ENCODE results near the gene FRMD4A.
A peak's percentile ranks its signal among the peaks of the same experiment; 100 is the strongest.

Gene FRMD4A

GRCh38 chr10:14336736-14337135 is 6.0 kb upstream of the FRMD4A start:
- no peak for DNase-seq

DNA sequence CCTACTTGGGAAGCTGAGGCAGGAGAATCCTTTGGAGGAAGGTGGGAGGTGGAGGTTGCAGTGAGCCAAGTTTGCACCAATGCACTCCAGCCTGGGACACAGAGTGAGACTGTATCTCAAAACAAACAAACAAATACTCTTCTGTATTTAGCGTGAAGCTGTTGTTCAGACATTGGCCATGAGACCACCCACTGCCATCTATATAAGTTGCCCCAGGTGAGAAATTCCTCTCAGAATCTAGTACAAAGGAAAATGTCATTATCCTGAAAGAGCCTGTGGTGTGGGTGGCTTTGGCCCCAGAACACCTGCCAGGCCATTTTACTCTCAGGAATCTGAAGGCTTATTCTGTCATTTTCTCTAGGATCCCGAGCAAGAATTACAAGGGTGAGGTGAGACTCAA is 4.0 kb upstream of the FRMD4A start:
- DNase-seq, result no peak

DNA sequence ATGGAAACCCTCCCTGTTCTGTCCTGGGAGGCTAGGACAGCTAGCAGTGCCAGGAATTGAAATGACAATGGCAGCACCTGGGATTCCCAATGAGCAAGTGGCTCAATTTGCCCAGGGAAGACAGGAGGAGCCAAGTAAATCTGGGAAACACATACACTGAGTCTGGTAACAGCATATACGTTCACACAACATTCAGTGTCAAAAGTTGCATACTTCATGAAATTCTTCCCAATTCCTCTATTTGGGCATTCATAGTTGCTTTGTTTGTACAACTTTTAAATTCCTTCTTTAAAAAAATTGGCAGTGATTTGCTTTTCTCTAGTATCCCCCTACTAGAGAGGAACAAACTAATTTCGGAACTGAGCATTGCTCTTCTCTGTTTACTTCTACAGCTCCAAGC is 2.9 kb upstream of the FRMD4A start:
- no peak for DNase-seq

DNA sequence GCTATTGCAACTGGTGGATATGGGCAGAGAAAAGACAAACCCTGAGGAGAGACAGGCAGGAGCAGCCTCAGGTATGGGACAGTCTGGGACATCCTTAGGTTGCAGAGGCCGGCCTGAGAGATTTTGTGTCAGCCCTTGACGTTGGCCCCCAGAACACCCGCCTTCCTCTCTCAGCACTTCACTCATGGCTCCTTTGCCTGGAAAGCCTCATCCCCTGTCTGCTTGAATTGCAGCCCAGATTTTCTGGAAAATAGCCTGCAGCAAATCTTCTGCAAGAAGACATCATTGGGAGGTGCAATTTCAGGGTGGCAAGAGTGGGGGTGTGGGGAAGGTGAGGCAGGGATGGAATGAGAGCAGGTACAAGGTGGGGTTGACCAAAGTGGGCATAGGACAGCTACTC is 2.2 kb upstream of the FRMD4A start:
- DNase-seq, result no peak

DNA sequence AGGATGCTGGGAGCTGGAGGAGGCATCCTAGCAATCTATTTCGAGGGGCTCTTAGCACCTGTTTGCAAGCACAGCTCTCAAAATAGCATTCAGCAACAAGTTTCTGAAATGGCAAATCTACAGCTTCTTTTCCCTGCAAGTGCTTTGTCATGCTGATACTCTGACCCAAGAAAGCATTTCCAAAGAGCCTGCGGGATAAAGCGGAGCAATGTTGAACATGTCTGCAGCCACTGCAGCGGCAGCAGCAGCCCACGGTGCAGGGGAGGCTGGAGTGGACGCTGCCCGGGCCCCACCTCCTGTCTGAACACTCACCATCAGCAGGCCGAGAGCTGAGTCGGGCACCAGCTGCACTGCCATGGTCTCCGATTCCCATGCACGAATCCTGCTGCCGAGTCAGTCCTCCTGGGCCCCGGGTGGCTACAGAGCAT is 964 bp downstream of the FRMD4A start:
- no peak for DNase-seq

DNA sequence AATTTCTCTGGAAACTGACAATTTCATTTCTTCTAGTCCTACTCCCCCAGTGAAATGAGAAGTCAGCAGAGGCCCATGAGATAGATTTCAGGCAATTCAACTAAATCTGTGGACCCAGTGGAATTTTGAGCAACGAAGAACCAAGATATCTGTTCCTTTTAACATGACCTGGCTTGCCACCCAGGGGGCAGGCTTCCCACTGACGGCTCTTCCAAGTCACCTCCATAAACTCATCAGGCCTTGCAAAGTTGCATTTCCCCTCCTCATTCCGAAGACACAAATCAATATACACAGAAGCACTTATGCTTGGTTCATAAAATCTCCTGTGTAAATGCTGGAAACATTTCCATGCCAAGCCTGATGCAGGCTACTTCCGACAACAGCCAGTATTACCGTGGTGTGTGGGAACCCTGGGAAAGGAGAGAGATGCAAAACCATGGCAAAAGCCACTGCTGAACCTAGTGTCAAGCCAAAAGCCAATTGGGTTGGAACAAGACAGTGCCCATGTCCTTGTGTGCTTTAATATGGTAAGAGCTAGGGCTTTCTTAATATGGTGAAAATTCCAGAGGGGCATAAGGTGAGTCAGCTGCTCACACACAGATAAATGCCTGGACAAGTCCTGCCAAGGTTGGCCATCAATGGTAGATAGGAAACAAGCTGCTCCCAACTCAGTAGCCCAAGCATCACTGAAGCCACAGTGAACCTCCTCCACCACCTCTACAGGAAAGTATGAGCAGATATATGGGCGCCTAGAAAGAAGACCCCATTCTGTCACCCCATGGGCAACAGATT is 1.6 kb downstream of the FRMD4A start:
- DNase-seq, result no peak

DNA sequence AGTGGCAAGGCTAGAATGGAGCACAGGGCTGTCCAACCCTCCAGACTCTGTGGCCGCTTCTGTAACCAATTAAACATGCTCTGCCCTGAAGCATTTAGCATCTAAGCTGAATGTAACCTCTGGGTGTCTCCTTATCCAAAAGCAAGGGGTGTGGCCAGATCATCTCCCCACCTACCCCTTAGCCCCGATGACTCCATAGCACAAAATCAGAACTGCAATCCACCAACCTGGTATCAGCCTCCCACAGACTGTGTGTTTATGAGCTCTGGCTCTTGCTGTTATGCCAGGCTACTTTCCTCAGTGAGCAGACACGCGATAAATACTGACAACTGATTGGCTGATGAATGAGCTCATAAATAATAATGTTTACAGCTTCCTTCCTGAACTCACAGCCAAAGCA is 3.2 kb downstream of the FRMD4A start:
- no peak for DNase-seq

DNA sequence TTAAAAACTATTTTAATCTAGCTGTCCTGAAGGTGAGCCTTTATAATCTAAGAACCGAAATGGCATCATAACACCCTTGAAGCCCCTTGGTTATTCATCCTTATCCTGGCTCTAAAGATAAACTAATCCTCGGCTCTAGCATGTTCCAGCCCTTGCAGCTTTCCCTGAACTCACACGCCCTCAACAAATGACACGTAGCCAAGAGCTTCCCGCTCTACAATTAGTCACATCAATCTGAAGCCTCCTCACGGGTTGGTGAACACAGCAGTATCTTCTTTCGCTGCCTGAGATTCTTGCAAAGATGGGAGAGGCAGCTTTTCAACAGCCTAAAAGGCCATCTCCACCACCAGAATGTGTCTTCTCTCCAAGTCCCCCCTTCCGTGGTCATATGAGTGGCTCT is 4.1 kb downstream of the FRMD4A start:
- DNase-seq, result no peak

DNA sequence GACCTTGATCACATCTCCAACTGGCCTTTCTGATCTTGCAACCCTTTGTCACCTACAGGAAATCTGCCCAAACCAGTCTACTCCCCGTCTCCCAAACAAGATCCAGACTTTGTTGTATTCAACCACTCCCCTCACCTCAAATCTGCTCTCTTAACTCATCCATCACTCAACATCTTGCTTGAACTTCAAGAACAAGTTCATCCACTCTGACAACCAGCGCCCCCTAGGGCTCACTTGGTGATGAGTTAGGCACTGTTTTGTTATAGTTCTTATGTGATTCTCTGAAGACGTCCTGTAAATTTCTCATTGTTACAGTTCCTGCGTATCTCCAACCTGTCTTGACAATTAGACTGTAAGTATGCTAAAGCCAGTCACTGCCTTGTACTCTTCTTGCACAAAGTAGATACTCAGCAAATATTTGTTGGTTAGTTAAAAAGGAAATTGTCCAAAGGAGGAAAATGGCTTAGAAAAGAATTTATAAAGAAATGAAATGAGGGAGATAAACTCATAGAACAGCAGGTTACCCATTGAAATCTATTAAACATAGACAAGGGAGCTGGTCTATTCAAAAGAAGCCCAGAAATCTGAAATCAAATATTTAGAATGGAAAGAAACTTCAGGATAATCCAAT is 5.3 kb downstream of the FRMD4A start:
- DNase-seq, result no peak

- DNase-seq, result no peak
Measured at GRCh38 chr10:14322526-14323188, 8.1 kb downstream of the FRMD4A start.

GRCh38 chr10:14318007-14318406 is 12.7 kb downstream of the FRMD4A start:
- no peak for DNase-seq

DNA sequence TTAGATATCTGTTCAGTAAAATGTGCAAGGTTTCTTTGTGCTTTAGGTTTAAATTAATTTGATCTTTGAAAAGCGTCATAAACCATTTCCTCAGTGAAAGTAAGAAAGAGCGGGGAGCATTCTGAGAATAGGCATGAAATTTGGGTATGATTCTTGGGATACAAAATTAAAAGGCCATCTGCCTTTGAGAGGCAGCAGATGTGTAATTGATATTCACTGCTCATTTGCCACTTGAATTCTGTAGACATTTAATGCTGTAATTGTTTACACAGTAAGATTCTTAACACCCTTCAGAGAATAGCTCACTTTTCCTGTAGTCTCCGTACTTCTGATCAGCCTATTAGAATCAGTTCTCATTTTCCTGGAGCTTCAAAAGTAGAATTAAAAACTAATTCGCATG is 18.7 kb downstream of the FRMD4A start:
- DNase-seq, result peak; percentile 26

GRCh38 chr10:14311206-14311957 is 19.3 kb downstream of the FRMD4A start:
- peak; percentile 9 for DNase-seq

DNA sequence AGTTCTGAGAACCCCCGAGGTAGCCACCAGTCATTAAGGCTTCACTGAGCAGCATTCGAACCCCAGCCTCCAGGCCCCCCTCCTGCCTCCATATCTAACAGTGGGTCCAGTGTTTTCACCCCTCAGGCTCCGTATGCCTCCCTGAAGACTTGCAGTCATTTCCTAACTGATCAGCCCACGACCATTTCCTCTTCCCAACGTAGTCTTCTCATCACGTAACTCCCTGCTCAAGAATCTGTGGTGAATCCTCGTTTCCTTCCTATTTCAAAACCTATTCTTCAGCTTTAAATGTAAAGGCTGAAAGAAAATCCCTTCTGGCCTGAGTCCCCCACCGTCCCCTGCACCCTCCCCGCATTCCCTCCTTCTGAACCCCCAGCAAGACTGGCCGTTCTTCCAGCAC is 21.1 kb downstream of the FRMD4A start:
- DNase-seq, result no peak

GRCh38 chr10:14306190-14306589 is 24.5 kb downstream of the FRMD4A start:
- no peak for DNase-seq

GRCh38 chr10:14304046-14304445 is 26.7 kb downstream of the FRMD4A start:
- no peak for DNase-seq

DNA sequence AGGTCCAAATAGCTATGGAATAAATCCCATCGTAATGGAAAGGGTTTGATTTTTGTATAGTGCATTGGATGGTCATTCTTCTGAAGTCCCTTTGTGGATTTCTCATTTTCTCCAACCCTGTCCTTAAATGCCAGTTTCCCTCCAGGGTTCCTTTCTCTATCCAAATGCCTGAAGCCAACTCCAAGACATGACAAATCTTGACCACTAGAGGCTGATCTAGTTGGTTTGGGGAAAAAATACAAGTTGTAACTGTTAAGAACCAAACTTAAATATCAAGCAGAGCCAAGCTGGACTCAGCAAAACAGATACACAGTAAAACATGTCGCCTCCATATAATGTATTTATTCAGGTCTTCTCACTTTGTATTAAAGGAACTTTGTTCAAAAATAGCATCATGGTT is 28.7 kb downstream of the FRMD4A start:
- DNase-seq, result no peak

GRCh38 chr10:14299556-14299955 is 31.2 kb downstream of the FRMD4A start:
- no peak for DNase-seq

- DNase-seq, result no peak
Measured at GRCh38 chr10:14296065-14296709, 34.5 kb downstream of the FRMD4A start.

DNA sequence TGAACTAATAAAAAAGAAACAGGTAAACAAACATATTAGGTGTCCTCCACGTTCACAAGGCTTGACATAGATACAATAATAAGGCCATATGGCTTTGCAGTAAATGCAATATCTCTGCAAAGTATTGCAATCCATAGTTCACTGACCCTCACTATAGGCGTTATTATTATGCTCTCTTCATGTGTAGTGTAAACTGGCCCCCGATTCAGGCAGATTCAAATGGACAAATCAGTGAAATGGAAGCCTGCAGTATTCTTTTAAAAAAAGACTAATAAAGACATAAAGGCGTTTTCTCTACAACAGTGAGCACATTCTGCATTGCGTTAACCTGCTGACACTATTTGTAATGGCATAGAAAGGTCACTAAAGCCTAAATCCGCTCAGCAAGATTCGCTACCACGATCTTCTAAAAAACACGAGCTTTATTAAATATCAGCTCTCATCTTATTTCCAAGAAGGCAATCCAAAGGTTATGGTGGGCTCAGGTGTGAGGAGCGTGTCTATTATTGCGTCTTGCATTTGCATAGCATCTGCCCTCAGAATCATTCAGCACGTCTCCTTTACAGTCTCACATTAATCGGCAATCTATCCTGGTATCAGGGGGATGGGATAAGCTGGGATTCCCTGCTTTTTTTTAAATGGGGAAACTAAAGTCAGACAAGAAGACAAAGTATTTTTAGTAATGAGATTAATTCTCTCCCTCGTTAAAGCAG is 36.2 kb downstream of the FRMD4A start:
- DNase-seq, result no peak

- DNase-seq, result no peak
Measured at GRCh38 chr10:14293526-14293925, 37.2 kb downstream of the FRMD4A start.

GRCh38 chr10:14291296-14291695 is 39.4 kb downstream of the FRMD4A start:
- no peak for DNase-seq
